GM12872 (cell line): ENCODE measurements around the gene LENEP.

Experiments used
- TF ChIP-seq, protein P1 (sequence below): IDR thresholded peaks from 3 replicates; pipeline ENCODE4 v1.5.1; 2011; ENCODE audit warnings: low read depth, mild to moderate bottlenecking, low read length, moderate library complexity; ENCODE audit not compliant: insufficient read depth

LENEP gene

DNA sequence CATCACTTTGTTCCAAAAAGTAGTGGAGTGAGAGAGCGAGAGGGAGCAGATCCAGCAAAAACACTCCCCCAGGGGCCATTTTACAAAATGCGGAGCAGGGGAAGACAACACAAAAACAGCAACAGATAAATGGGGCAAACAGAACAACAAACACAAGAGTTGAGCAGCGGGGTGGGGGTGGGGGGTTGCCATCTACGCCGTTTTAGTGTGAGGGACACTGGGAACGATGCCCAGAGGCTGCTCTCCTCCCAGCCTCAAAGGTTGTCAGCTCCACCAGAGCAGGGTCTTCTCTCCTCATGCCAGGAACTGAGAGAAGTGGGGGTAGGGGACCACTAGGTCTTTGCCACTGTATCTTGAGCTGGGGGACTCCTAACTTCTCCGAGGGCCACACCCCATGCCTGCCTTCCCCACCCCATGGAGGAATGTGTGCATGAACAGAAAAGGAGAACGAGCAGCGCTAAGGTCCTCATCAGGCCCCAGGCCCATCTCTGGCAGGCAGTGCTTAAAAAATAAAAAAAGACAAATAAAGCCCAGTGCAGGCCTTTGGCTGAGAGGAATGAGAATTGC is 36.2 kb upstream of the LENEP start:
- TF ChIP-seq, protein P1, sequence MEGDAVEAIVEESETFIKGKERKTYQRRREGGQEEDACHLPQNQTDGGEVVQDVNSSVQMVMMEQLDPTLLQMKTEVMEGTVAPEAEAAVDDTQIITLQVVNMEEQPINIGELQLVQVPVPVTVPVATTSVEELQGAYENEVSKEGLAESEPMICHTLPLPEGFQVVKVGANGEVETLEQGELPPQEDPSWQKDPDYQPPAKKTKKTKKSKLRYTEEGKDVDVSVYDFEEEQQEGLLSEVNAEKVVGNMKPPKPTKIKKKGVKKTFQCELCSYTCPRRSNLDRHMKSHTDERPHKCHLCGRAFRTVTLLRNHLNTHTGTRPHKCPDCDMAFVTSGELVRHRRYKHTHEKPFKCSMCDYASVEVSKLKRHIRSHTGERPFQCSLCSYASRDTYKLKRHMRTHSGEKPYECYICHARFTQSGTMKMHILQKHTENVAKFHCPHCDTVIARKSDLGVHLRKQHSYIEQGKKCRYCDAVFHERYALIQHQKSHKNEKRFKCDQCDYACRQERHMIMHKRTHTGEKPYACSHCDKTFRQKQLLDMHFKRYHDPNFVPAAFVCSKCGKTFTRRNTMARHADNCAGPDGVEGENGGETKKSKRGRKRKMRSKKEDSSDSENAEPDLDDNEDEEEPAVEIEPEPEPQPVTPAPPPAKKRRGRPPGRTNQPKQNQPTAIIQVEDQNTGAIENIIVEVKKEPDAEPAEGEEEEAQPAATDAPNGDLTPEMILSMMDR: no peak

DNA sequence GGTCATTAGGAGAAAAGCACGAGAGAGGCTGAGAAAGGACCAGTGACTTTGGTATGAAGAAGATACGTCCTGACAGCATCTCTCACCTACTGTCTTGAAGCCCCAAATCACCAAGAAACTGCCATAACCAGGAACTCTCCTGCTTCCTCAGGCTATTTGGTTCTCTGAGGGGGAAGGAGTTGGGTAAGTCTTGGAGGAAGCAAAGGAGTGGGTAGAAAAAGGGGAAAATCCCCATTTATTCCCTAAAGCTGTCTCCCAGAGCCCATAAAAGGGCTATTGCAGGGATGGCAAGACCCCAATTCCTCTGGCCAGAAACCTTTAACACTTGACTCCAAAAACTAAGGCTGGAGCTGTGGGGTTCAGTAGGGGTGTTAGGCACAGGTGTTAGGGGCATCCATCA is 35.4 kb upstream of the LENEP start:
- TF ChIP-seq, protein P1: no peak

DNA sequence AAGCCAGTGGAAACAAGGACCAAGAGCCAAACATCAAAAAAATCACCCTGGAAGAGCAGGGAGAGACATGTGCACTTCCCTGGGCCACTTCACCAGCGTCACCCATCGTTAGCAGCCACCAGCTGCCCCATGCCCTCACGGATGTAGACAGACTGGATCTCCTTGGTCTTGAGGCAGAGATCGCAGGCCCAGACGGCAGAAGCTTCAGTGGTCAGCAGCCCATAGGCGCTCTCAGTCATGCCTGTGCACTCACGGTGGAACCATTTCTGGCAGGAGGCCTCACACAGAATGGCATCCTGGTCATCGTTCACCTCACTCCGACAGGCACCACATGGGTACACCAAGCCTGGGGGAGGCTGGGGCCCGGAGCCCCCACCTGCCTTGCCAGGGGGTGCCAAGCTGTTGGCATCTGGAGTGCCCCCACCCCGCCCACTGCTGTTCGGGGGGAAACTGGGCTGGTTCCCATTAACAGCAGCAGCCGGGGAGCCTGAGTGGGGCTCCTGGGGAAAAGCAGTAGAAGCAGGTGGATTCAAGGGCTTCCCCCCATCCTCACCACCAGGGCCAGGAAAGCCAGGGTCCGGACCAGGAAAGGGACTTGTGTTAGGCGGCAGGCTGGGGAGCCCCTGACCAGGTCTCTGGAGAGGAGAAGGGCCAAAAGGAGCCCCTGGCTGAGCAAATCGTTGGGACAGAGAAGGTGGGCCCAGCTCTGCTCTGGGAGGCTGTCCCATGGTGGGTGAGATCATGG is 34.5 kb upstream of the LENEP start:
- TF ChIP-seq, protein P1: no peak

DNA sequence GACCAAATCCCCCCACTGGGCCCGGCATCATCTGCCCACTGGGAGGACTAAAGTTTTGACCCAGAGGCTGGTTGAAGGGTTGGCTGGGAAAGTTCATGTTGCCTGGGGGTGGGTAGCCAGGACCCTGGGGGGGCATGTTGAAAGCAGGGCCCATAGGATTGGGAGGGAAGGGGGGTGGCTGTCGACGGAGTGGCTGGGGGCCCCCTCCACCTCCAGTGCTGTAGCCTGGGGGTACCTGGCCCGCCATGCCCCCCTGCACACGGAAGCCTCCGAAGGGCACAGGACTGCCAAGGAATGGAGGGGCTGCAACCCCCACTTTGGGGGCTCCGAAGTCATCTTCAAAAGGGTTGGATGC is 34.0 kb upstream of the LENEP start:
- TF ChIP-seq, protein P1: no peak

DNA sequence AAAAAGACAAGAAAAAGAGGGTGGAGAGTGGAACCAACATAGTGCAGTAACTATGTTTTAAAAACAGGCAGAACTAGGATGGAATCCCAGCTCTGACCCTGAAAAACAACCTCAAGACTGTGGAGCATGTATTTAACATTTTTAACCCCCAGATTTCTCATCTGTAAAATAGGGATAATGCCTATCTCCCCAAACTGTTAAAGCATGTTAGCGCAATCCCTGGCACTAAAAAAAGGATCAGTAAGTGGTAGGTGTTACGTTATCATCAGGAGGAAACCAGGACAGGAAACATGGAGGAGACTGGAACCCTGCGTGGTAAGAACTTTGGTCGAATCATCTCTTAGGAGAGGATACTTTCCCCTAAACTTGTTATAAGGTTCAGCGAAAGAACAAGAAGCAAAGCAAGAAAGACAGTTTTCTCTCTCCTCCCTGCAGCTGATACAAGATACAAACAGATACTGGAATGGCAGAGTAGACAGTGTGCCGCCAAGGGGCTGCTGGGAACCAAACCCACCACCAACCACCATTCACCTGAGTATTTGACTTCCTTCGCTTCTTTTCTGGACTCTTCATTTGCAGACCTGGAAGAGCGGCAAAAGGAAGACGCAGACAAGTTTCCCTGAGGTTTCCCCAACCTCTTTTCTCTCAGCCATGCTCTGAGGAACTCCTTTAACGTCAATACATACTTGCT is 32.8 kb upstream of the LENEP start:
- TF ChIP-seq, protein P1: no peak

DNA sequence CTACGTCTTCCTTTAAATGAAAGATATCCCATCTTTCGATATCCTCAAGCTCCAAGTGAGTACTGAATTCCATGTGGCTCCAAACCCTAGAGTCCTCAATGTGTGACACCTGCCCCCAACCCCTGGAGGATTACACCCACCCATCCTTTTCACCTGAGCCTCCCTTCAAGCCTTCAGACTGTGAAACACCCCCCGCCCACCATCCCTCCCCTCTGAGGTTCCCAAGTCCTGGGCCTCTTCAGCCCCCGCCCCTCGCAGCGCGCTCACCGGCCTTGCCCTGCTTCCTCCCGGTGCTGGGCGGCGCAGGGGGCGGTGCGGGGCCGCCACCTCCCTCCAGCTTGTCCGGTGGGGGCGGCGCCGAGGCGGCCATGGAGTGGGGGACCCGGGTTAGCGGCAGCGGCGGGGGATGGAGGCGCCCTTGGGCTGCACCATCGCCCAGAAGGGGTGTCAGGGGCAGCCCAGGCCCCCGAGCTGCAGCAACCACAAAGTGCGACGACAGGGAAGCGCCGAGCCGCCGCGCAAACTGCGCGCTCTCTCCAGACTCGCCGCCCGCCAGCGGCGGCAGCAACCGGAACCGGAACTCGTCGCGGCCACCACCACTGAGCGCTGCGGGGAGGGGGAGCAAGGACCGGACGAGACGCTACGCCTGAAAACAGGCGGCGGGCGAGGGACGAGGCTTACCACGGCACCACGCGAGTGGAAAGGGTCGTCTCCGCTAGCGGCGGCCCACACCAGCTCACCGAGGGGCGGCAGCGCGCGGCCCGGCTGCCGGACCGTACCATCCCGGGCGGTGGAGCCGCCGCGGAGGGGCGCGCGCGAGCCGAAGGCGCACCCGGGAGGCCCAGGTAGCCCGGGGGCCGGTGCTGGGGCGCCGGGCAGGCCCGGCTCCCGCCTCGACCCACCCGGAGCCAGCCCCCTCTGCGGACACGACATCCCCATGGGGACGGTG is 31.9 kb upstream of the LENEP start, which contains the start of gene PYGO2:
TSS of gene PYGO2 (minus strand) at position 576 of the 949 bp plus-strand sequence. CDS start at position 370, 206 bp downstream.
- TF ChIP-seq, protein P1: peak; percentile 59; the same call in 2 of the 3 replicates

DNA sequence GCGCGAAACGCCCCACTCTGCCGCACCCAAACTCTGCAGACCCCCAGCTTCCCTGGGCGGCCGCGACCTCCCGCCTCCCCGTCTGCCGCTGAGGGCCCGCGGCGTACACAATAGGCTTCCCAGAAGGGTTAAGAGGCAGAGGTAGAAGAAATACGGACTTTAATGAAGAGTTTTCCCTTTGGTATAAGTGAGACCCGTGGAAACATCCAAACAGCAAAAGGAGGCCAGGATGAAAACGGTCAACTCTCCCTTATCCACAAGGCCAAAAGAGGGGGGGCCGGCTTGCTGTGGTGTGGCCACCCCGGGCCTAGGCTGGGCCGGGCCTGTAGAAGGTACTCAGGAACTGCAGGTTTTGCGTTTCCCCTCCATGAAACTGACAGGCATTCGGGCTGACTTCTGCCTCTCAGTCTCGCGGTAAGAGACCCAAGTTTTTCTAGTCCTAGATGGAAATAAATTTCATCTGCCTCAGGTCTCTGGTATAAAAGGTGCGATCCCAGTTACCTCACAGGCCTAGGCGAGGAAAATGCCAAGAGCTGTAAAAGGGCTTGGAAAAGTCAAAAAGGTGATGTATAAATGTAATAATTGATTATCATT is 31.1 kb upstream of the LENEP start:
- TF ChIP-seq, protein P1: no peak
